ENCODE measurements around the gene HTT. TPM values are rescaled to one million over a fixed set of nuclear protein-coding genes. Genes with fewer than 3 reads are reported as not detected.

The HTT gene
- total RNA-seq, 4 donors from 2014 or later, result 49.6 to 155 (median 83.1) TPM

DNA sequence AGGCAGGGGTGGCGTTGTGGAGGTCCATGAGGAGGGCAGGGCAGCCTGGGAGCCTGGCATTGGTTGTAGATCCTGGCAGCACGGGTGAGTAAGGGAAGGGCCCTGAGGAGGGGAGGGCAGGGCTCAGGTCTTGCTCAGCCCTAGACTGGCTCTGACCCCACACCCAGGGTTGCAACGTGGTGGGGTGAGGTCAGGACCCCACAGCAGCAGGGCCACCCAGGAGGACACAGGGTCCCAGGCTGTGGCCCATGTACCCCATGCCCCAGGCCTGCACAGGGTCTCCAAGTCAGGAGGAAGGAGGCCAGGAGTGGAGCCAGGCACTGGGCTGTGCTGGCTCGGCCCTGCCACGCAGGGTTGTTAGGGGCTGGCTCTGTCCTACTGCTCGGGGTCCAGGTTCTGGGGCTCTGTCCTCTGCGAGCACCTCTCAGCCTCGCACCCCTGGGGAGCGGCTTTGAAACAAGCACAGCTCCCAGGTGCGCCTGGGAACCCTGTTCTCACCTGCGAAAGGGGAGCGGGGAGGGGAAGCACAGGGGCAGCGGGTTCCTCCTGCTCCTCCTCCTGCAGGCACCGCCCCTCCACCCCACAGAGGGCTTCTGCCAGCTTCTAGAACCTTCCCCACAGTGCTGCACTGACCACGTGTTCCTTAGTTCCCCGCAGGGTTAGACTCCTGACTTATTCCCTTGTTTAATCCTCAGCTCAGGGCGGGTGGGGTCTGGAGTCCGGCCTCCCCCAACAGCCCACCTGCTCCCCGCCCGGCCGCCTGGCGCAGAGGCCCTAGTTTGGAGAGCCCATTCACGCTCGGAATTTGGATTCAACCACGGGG, 194.8 kb downstream of the HTT start:
- TF ChIP-seq POLR2A (IDR thresholded peaks at IDR 0.05) (no peak), CTCF (IDR thresholded peaks at IDR 0.05) (no peak)
- DNase-seq, result no peak
- Histone ChIP-seq H3K4me1 (no peaks in the 10 kb centered on the region), H3K4me3 (replicated peaks in 1 of 3) (no peak overlapping the region), H3K27me3 (no peaks in the 10 kb centered on the region), H3K36me3 (no peaks in the 10 kb centered on the region), H3K9me3 (no peaks in the 10 kb centered on the region), H3K27ac (no peak overlapping the region)
- intact Hi-C loops (cut with DNase I), result no loop called here
- 80 to 86% methylated on average over 13 to 18 of the region's 25 CpGs for WGBS, 2 donors

DNA sequence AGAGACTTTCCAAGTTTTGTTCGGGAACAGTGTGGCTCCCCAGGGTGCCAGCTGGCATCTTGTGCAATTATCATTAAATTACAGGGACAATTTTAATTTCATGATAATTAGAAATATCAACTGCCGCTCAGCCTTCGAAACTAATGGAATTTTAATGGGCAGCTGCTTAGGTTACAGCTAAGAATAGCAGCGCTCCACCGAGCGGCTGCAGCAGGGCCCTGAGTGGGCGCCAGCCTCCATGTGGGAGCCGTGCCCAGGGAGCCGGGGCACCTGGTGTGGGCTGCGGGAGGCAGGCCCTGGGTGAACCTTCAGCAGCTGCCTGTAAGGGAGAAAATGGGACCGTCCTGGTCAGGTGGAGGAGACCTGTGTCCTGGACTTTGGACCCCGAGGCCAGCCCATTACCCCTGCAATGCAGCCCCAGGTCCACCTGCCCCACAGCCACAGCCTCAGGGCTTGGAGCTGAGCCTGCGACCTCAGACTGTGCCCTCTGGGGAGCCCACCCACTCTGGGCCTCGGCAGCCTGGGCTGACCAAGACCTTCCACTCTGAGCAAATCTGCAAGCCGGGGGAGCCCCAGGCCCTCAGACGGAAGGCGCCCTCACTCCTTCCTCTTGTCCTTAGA, 195.6 kb downstream of the HTT start:
- Histone ChIP-seq H3K9me3 (no peaks in the 10 kb centered on the region), H3K4me1 (no peaks in the 10 kb centered on the region), H3K4me3 (replicated peaks in 1 of 3) (no peak overlapping the region), H3K36me3 (no peaks in the 10 kb centered on the region), H3K27ac (no peak overlapping the region), H3K27me3 (no peaks in the 10 kb centered on the region)
- intact Hi-C loops (cut with DNase I), result no loop called here
- WGBS, 2 donors, result 82 to 88% methylated on average over 16 of the region's 17 CpGs
- peak in 1 of 2 donors; percentile 1 for DNase-seq
- TF ChIP-seq POLR2A (IDR thresholded peaks at IDR 0.05) (no peak), CTCF (IDR thresholded peaks at IDR 0.05) (no peak)

GRCh38 chr4:3271131-3271530, 196.7 kb downstream of the HTT start:
- DNase-seq, result no peak
- intact Hi-C loops (cut with DNase I), result no loop called here
- Histone ChIP-seq H3K36me3 (no peaks in the 10 kb centered on the region), H3K27me3 (no peaks in the 10 kb centered on the region), H3K27ac (no peak overlapping the region), H3K9me3 (no peaks in the 10 kb centered on the region), H3K4me3 (replicated peaks in 1 of 3) (no peak overlapping the region), H3K4me1 (no peaks in the 10 kb centered on the region)
- 92 to 94% methylated on average over 14 of the region's 14 CpGs for WGBS, 2 donors
- TF ChIP-seq CTCF (IDR thresholded peaks at IDR 0.05), result no peak
- TF ChIP-seq POLR2A (IDR thresholded peaks at IDR 0.05), result no peak

DNA sequence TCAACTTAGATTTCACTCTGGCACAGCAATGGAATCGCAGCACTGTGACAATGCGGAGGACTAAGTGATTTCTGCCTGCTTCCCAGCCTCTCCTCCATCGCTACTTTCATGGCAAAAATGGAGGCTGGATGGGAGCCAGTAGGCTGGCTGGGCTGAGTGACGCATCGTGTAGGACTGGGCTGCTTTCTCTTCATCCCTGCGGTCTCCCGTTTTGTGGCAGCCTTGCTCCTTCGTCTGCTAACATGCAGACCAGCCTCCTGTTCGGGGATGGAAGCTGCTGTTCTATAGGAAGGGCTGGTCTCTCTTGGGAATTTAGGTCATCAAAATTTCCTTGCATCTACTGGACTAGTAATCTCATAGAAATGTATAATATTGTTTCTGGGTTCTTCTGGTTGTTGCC, 202.5 kb downstream of the HTT start:
- Histone ChIP-seq H3K4me3 (replicated peaks in 1 of 3) (no peak overlapping the region), H3K27me3 (no peaks in the 10 kb centered on the region), H3K27ac (no peak overlapping the region), H3K9me3 (no peaks in the 10 kb centered on the region), H3K36me3 (no peaks in the 10 kb centered on the region), H3K4me1 (no peaks in the 10 kb centered on the region)
- DNase-seq, result no peak
- no peak for TF ChIP-seq CTCF (IDR thresholded peaks at IDR 0.05)
- intact Hi-C loops (cut with DNase I), result no loop called here
- 88% methylated on average over 9 of the region's 9 CpGs for WGBS, 2 donors

- no peak overlapping the region for H3K27ac ChIP-seq
- H3K4me3 ChIP-seq (replicated peaks in 1 of 3), result no peak overlapping the region
- intact Hi-C loops (cut with DNase I), result no loop called here
- H3K27me3 ChIP-seq, result no peaks in the 10 kb centered on the region
- 88 to 96% methylated on average over 3 of the region's 3 CpGs for WGBS, 2 donors
- TF ChIP-seq POLR2A (IDR thresholded peaks at IDR 0.05), result no peak
- no peak for TF ChIP-seq CTCF (IDR thresholded peaks at IDR 0.05)
- H3K9me3 ChIP-seq, result no peaks in the 10 kb centered on the region
- no peak for DNase-seq
- H3K4me1 ChIP-seq, result no peaks in the 10 kb centered on the region
- no peaks in the 10 kb centered on the region for H3K36me3 ChIP-seq
Observed at GRCh38 chr4:3280466-3280865, 206.0 kb downstream of the HTT start.
